IPS-11a (cell line): ENCODE measurements around the gene TBC1D24.
"Not testable (repeated sequence)": the region's sequence is repeated elsewhere in the genome, so short reads cannot be mapped to it uniquely, and the experiment has no call there.

Experiments
- H3K4me3 ChIP-seq: one replicate; pipeline ENCODE4 v1.5.1; 2013; ENCODE audit warnings: low read depth, low read length, control low read depth

TBC1D24 gene

DNA sequence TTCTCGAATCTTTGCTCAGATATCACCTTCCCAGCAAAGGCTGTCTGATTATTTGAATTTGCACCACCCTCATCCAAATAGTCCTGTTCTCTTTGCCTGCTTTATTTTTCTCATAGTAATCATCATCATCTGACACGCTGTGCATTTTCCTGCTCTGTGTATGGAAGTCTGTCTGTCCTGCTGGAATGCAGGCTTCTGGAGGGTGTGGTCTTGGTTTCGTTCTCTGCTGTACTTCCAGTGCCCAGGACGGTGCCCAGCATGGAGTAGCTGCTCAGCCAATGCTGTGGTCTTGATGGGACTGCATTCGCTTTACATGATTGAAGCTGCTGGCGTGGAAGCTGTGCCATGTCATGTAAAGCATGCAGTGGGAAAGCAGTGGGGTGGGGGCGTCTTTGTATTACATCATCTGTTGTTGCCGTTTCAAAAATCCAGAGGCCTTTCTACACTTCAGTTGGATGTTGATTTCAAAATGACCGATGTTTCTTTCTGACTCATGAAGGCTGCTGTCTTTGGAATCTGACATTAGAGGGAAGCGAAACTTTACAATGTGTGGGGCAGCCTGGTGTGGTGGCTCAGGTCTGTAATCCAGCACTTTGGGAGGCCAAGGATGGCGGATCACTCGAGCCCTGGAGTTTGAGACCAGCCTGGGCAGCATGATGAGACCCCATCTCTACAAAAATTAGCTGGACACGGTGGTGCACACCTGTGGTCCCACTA, 79.9 kb downstream of the TBC1D24 start:
- not testable (repeated sequence) for H3K4me3 ChIP-seq
